A673 (cell line): Measurements from ENCODE around the gene CRYGS. TPM values are rescaled to one million over a fixed set of nuclear protein-coding genes. Genes with fewer than 3 reads are reported as not detected.

Experiments used
- BruUV-seq: library from RNA; stranded (reverse); fragments of 400-500 nt; replicated peaks from 2 replicates; lab custom pipeline; 2021; lab: Mats Ljungman, UMichigan
- CTCF ChIA-PET: fragments of 300-600 bp; sonication (Branson Sonifier 250); formaldehyde crosslinking; loops from one replicate; lab custom pipeline; 2022; ENCODE audit warnings: antibody characterized with exemption; lab: Charles Lee
- POLR2A ChIA-PET: fragments of 300-600 bp; sonication (Branson Sonifier 250); formaldehyde crosslinking; loops from one replicate; lab custom pipeline; 2022; ENCODE audit warnings: antibody characterized with exemption; ENCODE audit not compliant: low non-redundant PET; lab: Charles Lee
- DNase-seq: peaks from one replicate; pipeline ENCODE4 v3.0.0-alpha.2; 2015; ENCODE audit warnings: low spot score
- H3K27ac ChIP-seq: fragments of 200-600 bp; sonication (generic); 2 replicates; pipeline ENCODE4 v1.5.1; 2016; ENCODE audit warnings: mixed run types, low read depth, mild to moderate bottlenecking, mixed read lengths, antibody characterized with exemption, low read length; ENCODE audit not compliant: poor library complexity, severe bottlenecking
- H3K27me3 ChIP-seq: fragments of 200-600 bp; sonication (generic); replicated peaks from 2 replicates; pipeline ENCODE4 v1.6.1; 2017; ENCODE audit warnings: mixed run types, low read depth, mild to moderate bottlenecking, mixed read lengths, antibody characterized with exemption, low read length; ENCODE audit not compliant: insufficient read depth, poor library complexity
- H3K36me3 ChIP-seq: fragments of 200-600 bp; sonication (generic); 2 replicates; pipeline ENCODE4 v1.6.1; 2016; ENCODE audit warnings: mixed run types, mild to moderate bottlenecking, mixed read lengths, antibody characterized with exemption, low read length; ENCODE audit not compliant: insufficient read depth, poor library complexity, severe bottlenecking
- H3K4me1 ChIP-seq: fragments of 200-600 bp; sonication (generic); 2 replicates; pipeline ENCODE4 v1.6.1; 2017; ENCODE audit warnings: mixed run types, mild to moderate bottlenecking, mixed read lengths, antibody characterized with exemption, low read length; ENCODE audit not compliant: insufficient read depth, poor library complexity, severe bottlenecking
- H3K4me3 ChIP-seq: fragments of 200-600 bp; sonication (generic); 2 replicates; pipeline ENCODE4 v1.5.1; 2016; ENCODE audit warnings: low read depth, mixed run types, mild to moderate bottlenecking, mixed read lengths, low read length; ENCODE audit not compliant: poor library complexity, severe bottlenecking
- H3K9me3 ChIP-seq: fragments of 200-600 bp; sonication (generic); 2 replicates; pipeline ENCODE4 v1.6.1; 2016; ENCODE audit warnings: mixed run types, low read depth, mild to moderate bottlenecking, mixed read lengths, antibody characterized with exemption, low read length; ENCODE audit not compliant: poor library complexity, severe bottlenecking
- CTCF ChIP-seq: fragments of 300-800, 200-600 bp; sonication (generic); conservative IDR thresholded peaks from 2 replicates; pipeline ENCODE4 v1.5.1; 2017; ENCODE audit warnings: low read depth, mild to moderate bottlenecking, antibody characterized with exemption, low read length, moderate library complexity, mixed read lengths
- EZH2 ChIP-seq: fragments of 200-600 bp; sonication (generic); IDR thresholded peaks from 2 replicates; pipeline ENCODE4 v1.6.1; 2017; ENCODE audit warnings: borderline replicate concordance, low read depth, mild to moderate bottlenecking, mixed read lengths, antibody characterized with exemption, low read length; ENCODE audit not compliant: poor library complexity, severe bottlenecking
- intact Hi-C: fragments of 100-400 bp; cut with micrococcal nuclease; formaldehyde crosslinking; loops from one replicate; pipeline ENCODE4 v1.10.0; 2022; ENCODE audit not compliant: unreplicated experiment
- total RNA-seq: library from RNA; stranded (reverse); gene quantifications from 2 replicates; pipeline ENCODE4 v1.2.3, GENCODE V29; 2021

CRYGS gene
- total RNA-seq, 1 experiment from 2014 or later = 3.6 TPM

GRCh38 chr3:186493525-186494255 lies 50.5 kb downstream of the CRYGS start:
- no peaks in the 10 kb centered on the region for H3K36me3 ChIP-seq
- no peak overlapping the region for H3K4me3 ChIP-seq
- CTCF ChIA-PET = no interaction called here
- H3K9me3 ChIP-seq = no peaks in the 10 kb centered on the region
- intact Hi-C loops = no loop called here
- H3K4me1 ChIP-seq = no peaks in the 10 kb centered on the region
- peaks cover 5% of the 10 kb centered on the region for H3K27me3 ChIP-seq
- DNase-seq = no peak
- no peak overlapping the region for H3K27ac ChIP-seq
- BruUV-seq = no TSS peak
- TF ChIP-seq EZH2 (no peak), CTCF (no peak)
- POLR2A ChIA-PET = no interaction called here

- H3K36me3 ChIP-seq = no peaks in the 10 kb centered on the region
- no peak overlapping the region for H3K4me3 ChIP-seq
- H3K27me3 ChIP-seq = peaks cover 5% of the 10 kb centered on the region
- no peak for DNase-seq
- no peaks in the 10 kb centered on the region for H3K4me1 ChIP-seq
- intact Hi-C loops = no loop called here
- POLR2A ChIA-PET = interaction anchor here (0.7 kb wide), 1 partner anchor 16 kb away, joined by 3 read pairs; no protein-coding TSS in a partner anchor
- H3K27ac ChIP-seq = no peak overlapping the region
- H3K9me3 ChIP-seq = no peaks in the 10 kb centered on the region
- no TSS peak for BruUV-seq
- no peak for TF ChIP-seq EZH2
- no peak for TF ChIP-seq CTCF
- CTCF ChIA-PET = interaction anchor here (0.7 kb wide), 1 partner anchor 903 kb away, joined by 3 read pairs; no protein-coding TSS in a partner anchor
Measured at GRCh38 chr3:186492385-186492984, 51.7 kb downstream of the CRYGS start.

GRCh38 chr3:186489507-186489906 lies 54.7 kb downstream of the CRYGS start:
- POLR2A ChIA-PET = no interaction called here
- H3K27me3 ChIP-seq = peaks cover 5% of the 10 kb centered on the region
- CTCF ChIA-PET = no interaction called here

More at GRCh38 chr3:186489507-186489906, 54.7 kb downstream of the CRYGS start:
- intact Hi-C loops = no loop called here
- TF ChIP-seq CTCF (no peak), EZH2 (no peak)
- no peaks in the 10 kb centered on the region for H3K9me3 ChIP-seq
- no TSS peak for BruUV-seq
- H3K4me3 ChIP-seq = no peak overlapping the region
- H3K36me3 ChIP-seq = no peaks in the 10 kb centered on the region
- H3K27ac ChIP-seq = no peak overlapping the region
- DNase-seq = no peak
- H3K4me1 ChIP-seq = no peaks in the 10 kb centered on the region

Other genes starting within 250 kb of the CRYGS start
- 35.1 and 45.2 TPM in 2 replicates for gene DGKG, start 182.1 kb downstream of the CRYGS start, total RNA-seq
- gene TBCCD1, start 23.0 kb upstream of the CRYGS start, total RNA-seq = 19.4 and 20.1 TPM in 2 replicates
- 94.1 and 103 TPM in 2 replicates for gene DNAJB11, start 26.3 kb upstream of the CRYGS start, total RNA-seq
- gene AHSG, start 68.7 kb upstream of the CRYGS start, total RNA-seq = 3.2 and 4.9 TPM in 2 replicates
- not detected in 2 replicates for gene FETUB, start 96.0 kb upstream of the CRYGS start, total RNA-seq
- not detected in 2 replicates for gene HRG, start 121.6 kb upstream of the CRYGS start, total RNA-seq
- gene KNG1, start 173.0 kb upstream of the CRYGS start, total RNA-seq = not detected in 2 replicates
- gene EIF4A2, start 239.2 kb upstream of the CRYGS start, total RNA-seq = 403 and 435 TPM in 2 replicates